MM.1S (cell line): Measurements from ENCODE around the gene DNAJC8.

Experiments used
- CTCF ChIP-seq: fragments of 300-600 bp; sonication (generic); IDR thresholded peaks from 2 replicates; pipeline ENCODE4 v1.5.1; 2016; ENCODE audit warnings: antibody characterized with exemption, low read length, mixed read lengths
- EZH2 ChIP-seq: fragments of 300-600 bp; sonication (generic); optimal IDR thresholded peaks from 2 replicates; pipeline ENCODE3; 2017; ENCODE audit warnings: low read depth, mild to moderate bottlenecking, antibody characterized with exemption, low read length, mixed read lengths
- EZH2phosphoT487 ChIP-seq: fragments of 300-600 bp; sonication (generic); IDR thresholded peaks from 2 replicates; pipeline ENCODE4 v1.6.1; 2018; ENCODE audit warnings: antibody characterized with exemption, low read length

DNA sequence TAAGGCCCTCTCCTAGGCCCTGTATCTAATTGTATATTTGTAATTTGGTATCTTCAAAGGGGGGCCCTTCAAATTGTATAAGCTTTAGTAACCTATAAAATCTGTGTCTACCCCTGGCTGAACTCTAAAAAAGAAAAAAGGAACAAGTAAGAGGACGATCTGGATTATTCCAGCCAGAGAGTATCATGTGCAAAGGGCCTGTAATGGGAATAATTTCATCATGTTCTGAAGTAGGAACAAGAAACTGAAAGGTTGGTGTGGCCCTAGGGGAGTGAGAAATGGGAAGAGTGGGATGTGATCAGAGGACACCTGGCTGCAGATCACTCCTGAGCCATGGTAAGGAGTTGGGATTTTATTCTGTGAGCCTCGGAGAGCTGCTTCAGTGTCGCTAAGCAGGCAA, 71.1 kb downstream of the DNAJC8 start:
- no peak for TF ChIP-seq CTCF
- no peak for TF ChIP-seq EZH2
- TF ChIP-seq EZH2phosphoT487 = no peak
